Adipocyte (in vitro differentiated cells): ENCODE data around the gene ARL2.
"Not testable (repeated sequence)": the region's sequence is repeated elsewhere in the genome, so short reads cannot be mapped to it uniquely, and the experiment has no call there.

Experiments
- DNase-seq: peaks from one replicate; pipeline ENCODE4 v3.0.0-alpha.2; 2015; ENCODE audit warnings: low read depth
- H3K27me3 ChIP-seq: replicated peaks from 2 replicates; pipeline ENCODE4 v1.7.0; 2013; ENCODE audit warnings: mild to moderate bottlenecking, low read length, moderate library complexity; ENCODE audit not compliant: control insufficient read depth, insufficient read depth
- H3K36me3 ChIP-seq: 2 replicates; pipeline ENCODE4 v1.7.0; 2013; ENCODE audit warnings: low read length, mild to moderate bottlenecking, moderate library complexity; ENCODE audit not compliant: control insufficient read depth, insufficient read depth, severe bottlenecking
- H3K4me1 ChIP-seq: 2 replicates; pipeline ENCODE4 v1.7.0; 2013; ENCODE audit warnings: mild to moderate bottlenecking, low read length, moderate library complexity; ENCODE audit not compliant: control insufficient read depth, insufficient read depth
- H3K4me3 ChIP-seq: 2 replicates; pipeline ENCODE4 v1.7.0; 2013; ENCODE audit warnings: mild to moderate bottlenecking, low read length, moderate library complexity
- H3K9ac ChIP-seq: 2 replicates; pipeline ENCODE4 v1.7.0; 2013; ENCODE audit warnings: mild to moderate bottlenecking, low read length, moderate library complexity
- H3K9me3 ChIP-seq: 2 replicates; pipeline ENCODE4 v1.7.0; 2013; ENCODE audit warnings: mild to moderate bottlenecking, low read length, moderate library complexity; ENCODE audit not compliant: control insufficient read depth

Gene ARL2

GRCh38 chr11:64990222-64990923 is 23.6 kb upstream of the ARL2 start:
- no peak for DNase-seq
- no peaks in the 10 kb centered on the region for H3K27me3 ChIP-seq
- H3K36me3 ChIP-seq: no peaks in the 10 kb centered on the region
- no peaks in the 10 kb centered on the region for H3K9me3 ChIP-seq
- H3K4me3 ChIP-seq: no peak overlapping the region
- H3K9ac ChIP-seq: no peak overlapping the region
- peaks cover 6% of the 10 kb centered on the region for H3K4me1 ChIP-seq

GRCh38 chr11:64994318-64994717 is 19.6 kb upstream of the ARL2 start:
- Histone ChIP-seq H3K27me3 (no peaks in the 10 kb centered on the region), H3K4me1 (peaks cover 13% of the 10 kb centered on the region), H3K4me3 (no peak overlapping the region), H3K36me3 (no peaks in the 10 kb centered on the region), H3K9ac (no peak overlapping the region), H3K9me3 (no peaks in the 10 kb centered on the region)
- no peak for DNase-seq

GRCh38 chr11:64996327-64996709 is 17.6 kb upstream of the ARL2 start:
- Histone ChIP-seq H3K9me3 (no peaks in the 10 kb centered on the region), H3K4me1 (peaks cover 8% of the 10 kb centered on the region), H3K4me3 (no peak overlapping the region), H3K27me3 (no peaks in the 10 kb centered on the region), H3K9ac (no peak overlapping the region), H3K36me3 (no peaks in the 10 kb centered on the region)
- DNase-seq: no peak

- DNase-seq: peak; percentile 70
- H3K9ac ChIP-seq: no peak within 1 kb of the TSS
- no peaks in the 10 kb centered on the region for H3K9me3 ChIP-seq
- no peaks in the 10 kb centered on the region for H3K36me3 ChIP-seq
- peaks cover 8% of the 10 kb centered on the region for H3K4me1 ChIP-seq
- H3K4me3 ChIP-seq: no peak within 1 kb of the TSS
- no peaks in the 10 kb centered on the region for H3K27me3 ChIP-seq
Measured at GRCh38 chr11:64996710-64997380, 17.1 kb upstream of the ARL2 start, which contains the start of gene BATF2. Gene BATF2 (minus strand): TSS chr11:64996971. CDS start chr11:64996914, 57 bp downstream.

GRCh38 chr11:64998141-64998540 is 15.8 kb upstream of the ARL2 start:
- DNase-seq: no peak
- H3K27me3 ChIP-seq: no peaks in the 10 kb centered on the region
- H3K9ac ChIP-seq: no peak overlapping the region
- peaks cover 8% of the 10 kb centered on the region for H3K4me1 ChIP-seq
- H3K36me3 ChIP-seq: no peaks in the 10 kb centered on the region
- no peaks in the 10 kb centered on the region for H3K9me3 ChIP-seq
- H3K4me3 ChIP-seq: no peak overlapping the region

GRCh38 chr11:64998690-64999431 is 15.1 kb upstream of the ARL2 start:
- no peak for DNase-seq
- Histone ChIP-seq H3K4me1 (peaks cover 8% of the 10 kb centered on the region), H3K9ac (no peak overlapping the region), H3K27me3 (no peaks in the 10 kb centered on the region), H3K36me3 (no peaks in the 10 kb centered on the region), H3K9me3 (no peaks in the 10 kb centered on the region), H3K4me3 (no peak overlapping the region)

- H3K9ac ChIP-seq: no peak overlapping the region
- H3K36me3 ChIP-seq: no peaks in the 10 kb centered on the region
- H3K4me3 ChIP-seq: no peak overlapping the region
- H3K4me1 ChIP-seq: peaks cover 8% of the 10 kb centered on the region
- H3K27me3 ChIP-seq: no peaks in the 10 kb centered on the region
- no peak for DNase-seq
- no peaks in the 10 kb centered on the region for H3K9me3 ChIP-seq
Measured at GRCh38 chr11:64999478-64999877, 14.5 kb upstream of the ARL2 start.

GRCh38 chr11:65002706-65003105 is 11.3 kb upstream of the ARL2 start:
- Histone ChIP-seq H3K9ac (no peak overlapping the region), H3K9me3 (no peaks in the 10 kb centered on the region), H3K4me3 (no peak overlapping the region), H3K36me3 (no peaks in the 10 kb centered on the region), H3K4me1 (no peaks in the 10 kb centered on the region), H3K27me3 (no peaks in the 10 kb centered on the region)
- no peak for DNase-seq

GRCh38 chr11:65003282-65003681 is 10.7 kb upstream of the ARL2 start:
- Histone ChIP-seq H3K4me3 (no peak overlapping the region), H3K9ac (no peak overlapping the region), H3K36me3 (no peaks in the 10 kb centered on the region), H3K9me3 (no peaks in the 10 kb centered on the region), H3K27me3 (no peaks in the 10 kb centered on the region), H3K4me1 (no peaks in the 10 kb centered on the region)
- peak; percentile 48 for DNase-seq

GRCh38 chr11:65003968-65004367 is 10.0 kb upstream of the ARL2 start:
- H3K4me1 ChIP-seq, H3K4me3 ChIP-seq, H3K27me3 ChIP-seq: not testable (repeated sequence)

GRCh38 chr11:65008016-65008415 is 5.9 kb upstream of the ARL2 start:
- H3K27me3 ChIP-seq: no peaks in the 10 kb centered on the region
- H3K9ac ChIP-seq: no peak overlapping the region
- H3K36me3 ChIP-seq: no peaks in the 10 kb centered on the region
- no peaks in the 10 kb centered on the region for H3K9me3 ChIP-seq
- H3K4me3 ChIP-seq: no peak overlapping the region
- DNase-seq: no peak
- H3K4me1 ChIP-seq: peaks cover 1% of the 10 kb centered on the region

More at GRCh38 chr11:65003968-65004367, 10.0 kb upstream of the ARL2 start:
- not testable (repeated sequence) for H3K9ac ChIP-seq, H3K9me3 ChIP-seq, H3K36me3 ChIP-seq, DNase-seq
